GM12878 (cell line): Measurements from ENCODE around the gene PSAT1. TPM values are rescaled to one million over a fixed set of nuclear protein-coding genes. Genes with fewer than 3 reads are reported as not detected.

ENCODE experiments used
- EP300 ChIP-seq, 2 experiments: fragments of 150-350 bp in 1 of 2; IDR thresholded peaks; 2 replicates each; pipeline ENCODE4 v1.6.1; 2011 to 2012; ENCODE audit warnings: low read depth in 2 of 2, low read length in 2 of 2, borderline replicate concordance in 1 of 2, improper control_type of control experiment in 1 of 2, inconsistent platforms in 1 of 2; ENCODE audit not compliant: control insufficient read depth in 1 of 2
- HSF1 ChIP-seq: fragments of 150-350 bp; IDR thresholded peaks from 2 replicates; pipeline ENCODE4 v1.6.1; 2014; ENCODE audit warnings: mild to moderate bottlenecking, low read depth, low read length
- MTA3 ChIP-seq: IDR thresholded peaks from 2 replicates; pipeline ENCODE4 v1.6.1; 2012; ENCODE audit warnings: low read length, inconsistent platforms, borderline replicate concordance
- PAX8 ChIP-seq: fragments of 450-650 bp; IDR thresholded peaks from 2 replicates; pipeline ENCODE4 v1.6.1; 2017; ENCODE audit warnings: mild to moderate bottlenecking, moderate library complexity
- POU2F2 ChIP-seq: IDR thresholded peaks from 3 replicates; pipeline ENCODE4 v1.6.1; 2011; ENCODE audit warnings: low read depth, mild to moderate bottlenecking, low read length, borderline replicate concordance
- RAD51 ChIP-seq: fragments of 450-650 bp; IDR thresholded peaks from 2 replicates; pipeline ENCODE4 v1.6.1; 2016; ENCODE audit warnings: moderate library complexity, mild to moderate bottlenecking, inconsistent platforms
- RUNX3 ChIP-seq: IDR thresholded peaks from 2 replicates; pipeline ENCODE4 v1.6.1; 2012; ENCODE audit warnings: low read length, inconsistent platforms
- SIX5 ChIP-seq: IDR thresholded peaks from 2 replicates; pipeline ENCODE4 v1.6.1; 2011; ENCODE audit warnings: mild to moderate bottlenecking, low read depth, low read length, moderate library complexity; ENCODE audit not compliant: severe bottlenecking
- SREBF2 ChIP-seq: IDR thresholded peaks from 2 replicates; pipeline ENCODE4 v1.6.1; 2012; ENCODE audit warnings: mild to moderate bottlenecking, low read length
- ZBTB11 ChIP-seq: fragments of 450-650 bp; formaldehyde crosslinking; IDR thresholded peaks from 2 replicates; pipeline ENCODE4 v1.5.0; 2022; ENCODE audit warnings: mild to moderate bottlenecking, missing genetic modification characterization
- polyA plus RNA-seq, 11 experiments: library from polyadenylated mRNA; depleted of rRNA in 4 of 11; unstranded in 6 of 11; stranded (reverse) in 5 of 11; fragments of >200 nt; fragmentation: Nextera tagmentation in 4 of 11; fragmentation: Illumina TruSeq in 1 of 11; extraction: Ambion mirVana in 4 of 11; extraction: Trizol in 1 of 11; gene quantifications; 1 replicate in 1 of 11; 2 replicates in 10 of 11; pipeline versions ENCODE4 v1.2.1 to v1.2.3, GENCODE V29; 2011 to 2016; ENCODE audit warnings: inconsistent platforms in 2 of 11, missing spikeins in 2 of 11, low read depth in 1 of 11
- total RNA-seq, 4 experiments: library from RNA; depleted of rRNA in 3 of 4; stranded (reverse); fragments of >200 nt in 3 of 4; fragmentation: Illumina TruSeq in 1 of 4; extraction: Trizol in 1 of 4; gene quantifications; 2 replicates each; pipeline versions ENCODE4 v1.2.1 to v1.2.3, GENCODE V29; 2013 to 2021

Gene PSAT1
- total and polyA plus RNA-seq, 10 of the 15 experiments (the other 5 are each of a cell fraction or from before 2014, with no cell fraction given), result 35.1 to 126 (median 51.9) TPM

- no peak for TF ChIP-seq SIX5
- TF ChIP-seq HSF1, result no peak
- no peak for TF ChIP-seq RUNX3
- TF ChIP-seq POU2F2, result no peak
- no peak for TF ChIP-seq PAX8
- no peak for TF ChIP-seq SREBF2
- no peak for TF ChIP-seq EP300 (IDR thresholded peaks at IDR 0.05; ENCODE audit: borderline replicate concordance in 1 of 2, control insufficient read depth in 1 of 2, low read depth in 2 of 2, low read length in 2 of 2)
- no peak for TF ChIP-seq MTA3
- no peak for TF ChIP-seq RAD51
- no peak for TF ChIP-seq ZBTB11 (CRISPR knock-in tag)
Observed at GRCh38 chr9:78292026-78292425, 4.9 kb upstream of the PSAT1 start (continued).
